Ishikawa (cell line): Measurements from ENCODE around the gene FMR1NB.

ENCODE experiments used
- CEBPB ChIP-seq: IDR thresholded peaks from 2 replicates; pipeline ENCODE4 v1.6.1; 2012
- CREB1 ChIP-seq: IDR thresholded peaks from 2 replicates; pipeline ENCODE4 v1.6.1; 2012; ENCODE audit warnings: low read depth
- EGR1 ChIP-seq: IDR thresholded peaks from 2 replicates; pipeline ENCODE4 v1.6.1; 2012
- EP300 ChIP-seq: IDR thresholded peaks from 2 replicates; pipeline ENCODE4 v1.6.1; 2012; ENCODE audit warnings: borderline replicate concordance
- FOXM1 ChIP-seq: IDR thresholded peaks from 2 replicates; pipeline ENCODE4 v1.6.1; 2012; ENCODE audit warnings: low read depth, borderline replicate concordance
- NFIC ChIP-seq: IDR thresholded peaks from 2 replicates; pipeline ENCODE4 v1.6.1; 2012
- RAD21 ChIP-seq: IDR thresholded peaks from 2 replicates; pipeline ENCODE4 v1.6.1; 2012; ENCODE audit warnings: low read depth
- TAF1 ChIP-seq: IDR thresholded peaks from 2 replicates; pipeline ENCODE4 v1.6.1; 2012; ENCODE audit warnings: low read depth, mild to moderate bottlenecking
- TCF12 ChIP-seq: IDR thresholded peaks from 2 replicates; pipeline ENCODE4 v1.6.1; 2012; ENCODE audit warnings: low read depth
- TEAD4 ChIP-seq: IDR thresholded peaks from 2 replicates; pipeline ENCODE4 v1.6.1; 2012
- YY1 ChIP-seq: IDR thresholded peaks from 2 replicates; pipeline ENCODE4 v1.6.1; 2012; ENCODE audit warnings: low read depth
- ZBTB7A ChIP-seq: IDR thresholded peaks from 2 replicates; pipeline ENCODE4 v1.6.1; 2012; ENCODE audit warnings: low read depth
- TF ChIP-seq, protein P1 (sequence below): IDR thresholded peaks from 2 replicates; pipeline ENCODE4 v1.6.1; 2012; ENCODE audit warnings: low read depth, mild to moderate bottlenecking
- TF ChIP-seq, protein P2 (sequence below): IDR thresholded peaks from 2 replicates; pipeline ENCODE4 v1.6.1; 2012
- TF ChIP-seq, protein P3 (sequence below): IDR thresholded peaks from 2 replicates; pipeline ENCODE4 v1.6.1; 2012

Gene FMR1NB

DNA sequence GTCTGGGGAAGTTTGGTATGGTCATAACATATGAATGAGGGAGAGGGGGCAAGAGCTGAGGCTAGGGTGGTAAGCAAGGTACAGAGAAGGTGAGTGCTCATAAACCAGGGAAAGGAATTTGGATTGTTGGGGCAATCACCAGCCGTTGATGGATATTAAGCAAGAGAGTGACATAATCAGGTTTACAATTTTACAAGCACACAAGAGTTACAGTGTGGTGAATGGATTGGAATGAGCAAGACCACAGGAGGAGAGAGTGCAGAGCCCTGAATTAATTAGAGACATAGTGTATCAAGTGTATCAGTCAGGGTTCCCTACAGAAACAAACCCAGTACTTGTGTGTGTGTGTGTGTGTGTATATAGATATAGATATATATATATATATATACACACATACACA lies 18.7 kb upstream of the FMR1NB start:
- TF ChIP-seq EP300 (no peak), CEBPB (no peak), CREB1 (no peak), EGR1 (no peak), TCF12 (no peak), FOXM1 (no peak), YY1 (no peak), TAF1 (no peak), RAD21 (no peak), TEAD4 (no peak), ZBTB7A (no peak), NFIC (no peak)
- TF ChIP-seq, protein P1, sequence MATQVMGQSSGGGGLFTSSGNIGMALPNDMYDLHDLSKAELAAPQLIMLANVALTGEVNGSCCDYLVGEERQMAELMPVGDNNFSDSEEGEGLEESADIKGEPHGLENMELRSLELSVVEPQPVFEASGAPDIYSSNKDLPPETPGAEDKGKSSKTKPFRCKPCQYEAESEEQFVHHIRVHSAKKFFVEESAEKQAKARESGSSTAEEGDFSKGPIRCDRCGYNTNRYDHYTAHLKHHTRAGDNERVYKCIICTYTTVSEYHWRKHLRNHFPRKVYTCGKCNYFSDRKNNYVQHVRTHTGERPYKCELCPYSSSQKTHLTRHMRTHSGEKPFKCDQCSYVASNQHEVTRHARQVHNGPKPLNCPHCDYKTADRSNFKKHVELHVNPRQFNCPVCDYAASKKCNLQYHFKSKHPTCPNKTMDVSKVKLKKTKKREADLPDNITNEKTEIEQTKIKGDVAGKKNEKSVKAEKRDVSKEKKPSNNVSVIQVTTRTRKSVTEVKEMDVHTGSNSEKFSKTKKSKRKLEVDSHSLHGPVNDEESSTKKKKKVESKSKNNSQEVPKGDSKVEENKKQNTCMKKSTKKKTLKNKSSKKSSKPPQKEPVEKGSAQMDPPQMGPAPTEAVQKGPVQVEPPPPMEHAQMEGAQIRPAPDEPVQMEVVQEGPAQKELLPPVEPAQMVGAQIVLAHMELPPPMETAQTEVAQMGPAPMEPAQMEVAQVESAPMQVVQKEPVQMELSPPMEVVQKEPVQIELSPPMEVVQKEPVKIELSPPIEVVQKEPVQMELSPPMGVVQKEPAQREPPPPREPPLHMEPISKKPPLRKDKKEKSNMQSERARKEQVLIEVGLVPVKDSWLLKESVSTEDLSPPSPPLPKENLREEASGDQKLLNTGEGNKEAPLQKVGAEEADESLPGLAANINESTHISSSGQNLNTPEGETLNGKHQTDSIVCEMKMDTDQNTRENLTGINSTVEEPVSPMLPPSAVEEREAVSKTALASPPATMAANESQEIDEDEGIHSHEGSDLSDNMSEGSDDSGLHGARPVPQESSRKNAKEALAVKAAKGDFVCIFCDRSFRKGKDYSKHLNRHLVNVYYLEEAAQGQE = no peak
- TF ChIP-seq, protein P2, sequence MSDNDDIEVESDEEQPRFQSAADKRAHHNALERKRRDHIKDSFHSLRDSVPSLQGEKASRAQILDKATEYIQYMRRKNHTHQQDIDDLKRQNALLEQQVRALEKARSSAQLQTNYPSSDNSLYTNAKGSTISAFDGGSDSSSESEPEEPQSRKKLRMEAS = no peak
- TF ChIP-seq, protein P3, sequence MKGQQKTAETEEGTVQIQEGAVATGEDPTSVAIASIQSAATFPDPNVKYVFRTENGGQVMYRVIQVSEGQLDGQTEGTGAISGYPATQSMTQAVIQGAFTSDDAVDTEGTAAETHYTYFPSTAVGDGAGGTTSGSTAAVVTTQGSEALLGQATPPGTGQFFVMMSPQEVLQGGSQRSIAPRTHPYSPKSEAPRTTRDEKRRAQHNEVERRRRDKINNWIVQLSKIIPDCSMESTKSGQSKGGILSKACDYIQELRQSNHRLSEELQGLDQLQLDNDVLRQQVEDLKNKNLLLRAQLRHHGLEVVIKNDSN = no peak

DNA sequence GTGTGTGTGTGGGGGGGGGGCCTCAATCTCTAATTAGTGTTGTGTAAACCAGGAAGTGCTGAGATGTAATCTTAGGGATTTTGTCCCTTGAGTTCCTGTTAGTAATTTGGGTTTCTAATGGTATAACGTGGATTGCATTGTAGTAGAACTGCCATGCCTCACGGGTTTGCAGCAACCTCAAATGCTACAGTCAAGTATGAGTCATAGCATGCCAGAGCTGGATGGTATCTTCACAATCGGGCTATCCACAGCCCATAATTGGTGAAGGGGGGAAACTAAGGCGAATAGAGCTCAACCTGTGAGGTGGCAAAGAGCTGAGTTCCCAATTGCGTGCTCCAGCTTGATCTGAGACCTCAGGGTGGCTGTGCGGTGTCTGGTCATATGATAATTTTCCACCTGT lies 2.2 kb upstream of the FMR1NB start:
- TF ChIP-seq NFIC = no peak
- no peak for TF ChIP-seq TCF12
- no peak for TF ChIP-seq EGR1
- TF ChIP-seq, protein P3 = no peak
- TF ChIP-seq TEAD4 = no peak
- TF ChIP-seq ZBTB7A = no peak
- TF ChIP-seq FOXM1 = no peak
- TF ChIP-seq YY1 = no peak
- TF ChIP-seq TAF1 = no peak
- TF ChIP-seq EP300 = no peak
- TF ChIP-seq RAD21 = no peak
- TF ChIP-seq CEBPB = no peak
- no peak for TF ChIP-seq CREB1
- TF ChIP-seq, protein P1 = no peak
- TF ChIP-seq, protein P2 = no peak

DNA sequence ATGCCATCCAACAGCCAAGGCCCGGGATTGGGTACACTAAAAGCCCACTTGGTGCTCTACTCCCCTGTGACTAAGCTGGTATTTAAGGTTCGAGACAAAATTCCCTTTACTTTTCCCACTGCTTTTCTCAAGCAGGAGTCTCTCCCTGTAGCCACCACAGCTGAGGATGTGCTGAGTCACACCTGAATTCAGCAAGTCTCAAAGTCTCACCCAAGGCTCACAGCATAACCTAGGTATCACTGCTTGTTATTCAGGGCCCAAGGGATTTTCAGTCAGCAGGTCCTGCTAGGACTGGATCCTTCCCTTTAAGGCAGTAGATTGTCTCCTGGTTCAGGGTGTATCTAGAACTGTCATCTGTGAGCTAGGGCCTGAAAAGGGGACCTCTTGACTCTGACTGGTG lies 39.2 kb downstream of the FMR1NB start:
- TF ChIP-seq, protein P3 = no peak
- TF ChIP-seq TEAD4 = no peak
- TF ChIP-seq EP300 = no peak
- TF ChIP-seq RAD21 = no peak
- no peak for TF ChIP-seq NFIC
- TF ChIP-seq, protein P2 = no peak
- TF ChIP-seq EGR1 = no peak
- no peak for TF ChIP-seq CEBPB
- TF ChIP-seq CREB1 = no peak

DNA sequence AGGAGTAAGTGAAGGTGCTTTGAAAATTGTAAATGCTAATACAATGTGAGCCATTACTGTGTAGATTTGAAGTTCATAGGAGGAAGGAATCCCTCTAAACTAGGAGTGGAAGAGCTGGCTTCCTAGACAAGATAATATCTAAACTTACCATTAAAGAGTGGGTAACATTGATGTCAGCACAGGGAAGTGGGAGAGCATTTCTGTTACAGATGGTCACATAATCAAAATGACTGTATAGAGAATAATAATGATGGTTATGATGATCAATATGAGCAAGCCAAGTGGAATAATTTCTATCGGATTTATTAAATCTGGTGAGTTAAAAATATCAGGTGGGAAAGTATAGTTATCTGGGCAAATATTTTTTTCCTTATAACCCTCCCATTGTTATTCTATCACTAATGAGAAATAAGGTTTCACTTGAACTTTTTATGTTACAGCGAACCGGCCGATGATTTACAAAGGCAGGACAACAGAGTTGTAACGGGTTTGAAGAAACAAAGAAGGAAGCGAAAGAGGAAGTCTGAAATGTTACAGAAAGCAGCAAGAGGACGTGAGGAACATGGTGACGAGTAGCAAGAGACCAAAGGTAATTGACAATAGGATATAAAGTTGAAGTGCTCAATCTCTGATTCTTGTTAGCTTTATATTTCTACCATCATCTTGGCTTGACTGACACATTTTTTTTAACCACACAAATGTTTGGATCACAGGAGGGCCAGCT lies 43.5 kb downstream of the FMR1NB start:
- no peak for TF ChIP-seq TEAD4
- no peak for TF ChIP-seq CEBPB
- TF ChIP-seq TCF12 = no peak
- no peak for TF ChIP-seq CREB1
- no peak for TF ChIP-seq TAF1
- TF ChIP-seq, protein P2 = no peak
- no peak for TF ChIP-seq EGR1
- TF ChIP-seq EP300 = no peak

DNA sequence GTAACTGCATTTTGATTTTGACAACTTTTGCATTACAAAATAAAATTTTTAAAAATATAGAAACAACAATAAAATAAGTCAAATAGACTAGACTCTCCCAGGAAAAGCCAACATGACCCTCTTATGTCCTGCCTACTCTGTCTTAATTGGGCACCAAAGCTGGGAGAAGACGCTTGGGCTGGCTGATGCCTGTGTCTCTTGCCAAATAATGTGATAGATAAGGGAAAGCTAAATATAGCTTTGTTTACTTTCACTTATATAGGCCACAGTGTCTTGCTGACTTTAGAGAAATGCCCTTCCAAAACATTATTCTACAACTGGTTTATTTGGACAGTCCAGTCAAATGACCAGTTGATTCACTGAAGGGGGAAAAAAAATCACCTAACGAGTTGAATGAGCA lies 54.2 kb downstream of the FMR1NB start:
- TF ChIP-seq, protein P2 = no peak
- TF ChIP-seq TAF1 (no peak), FOXM1 (no peak), EGR1 (no peak), RAD21 (no peak), ZBTB7A (no peak)
- TF ChIP-seq, protein P3 = no peak
